ENCODE results near the gene XAB2. TPM values are rescaled to one million over a fixed set of nuclear protein-coding genes. Genes with fewer than 3 reads are reported as not detected.

The XAB2 gene
- total and polyA plus RNA-seq, 5 experiments from 2014 or later, result 6.6 to 71.0 (median 17.6) TPM

DNA sequence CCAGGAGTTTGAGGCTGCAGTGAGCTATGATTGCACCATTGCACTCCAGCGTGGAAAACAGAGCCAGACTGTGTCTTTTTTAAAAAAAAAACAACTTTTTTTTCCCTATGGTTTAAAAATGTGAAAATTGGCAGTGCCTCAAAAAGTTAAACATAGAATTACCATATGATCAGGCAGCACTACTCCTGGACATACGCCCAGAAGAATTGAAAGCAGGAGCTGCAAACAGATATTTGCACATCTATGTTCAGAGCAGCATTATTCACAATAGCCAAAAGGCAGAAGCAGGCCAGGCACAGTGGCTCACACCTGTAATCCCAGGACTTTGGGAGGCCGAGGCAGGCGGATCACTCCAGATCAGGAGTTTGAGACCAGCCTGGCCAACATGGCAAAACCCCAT is 35.7 kb upstream of the XAB2 start:
- peaks cover 4 to 16% (median 10%) of the 10 kb centered on the region in 4 donors for H3K4me1 Mint-ChIP-seq
- no peak overlapping the region for H3K27ac Mint-ChIP-seq
- POLR2A ChIA-PET, result interaction anchor here (0.6 kb wide), 1 partner anchor 280 kb away, joined by 3 read pairs; no protein-coding TSS in a partner anchor
- H3K9me3 Mint-ChIP-seq, result no peaks in the 10 kb centered on the region
- peaks cover 4 to 24% (median 10%) of the 10 kb centered on the region in 5 donors for H3K27me3 Mint-ChIP-seq
- no peaks in the 10 kb centered on the region for H3K36me3 Mint-ChIP-seq
- DNase-seq (no peak), ATAC-seq (no peak)
- H3K4me3 Mint-ChIP-seq, result no peak overlapping the region

DNA sequence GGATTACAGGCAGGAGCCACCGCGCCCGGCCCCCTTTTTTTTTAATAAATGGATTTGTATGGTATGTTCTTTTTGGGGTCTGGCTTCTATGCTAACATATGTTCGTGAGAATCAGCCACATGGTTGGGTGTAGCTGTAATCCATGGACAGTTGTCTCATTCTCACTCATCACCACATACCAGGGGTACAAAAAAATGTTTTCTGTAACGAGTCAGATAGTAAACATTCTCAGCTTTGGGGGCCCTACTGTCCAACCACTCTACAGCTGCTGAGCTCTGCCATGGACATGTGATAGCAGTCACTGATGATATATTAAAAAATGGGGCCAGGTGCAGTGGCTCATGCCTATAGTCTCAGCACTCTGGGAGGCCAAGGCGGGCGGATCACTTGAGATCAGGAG is 34.4 kb upstream of the XAB2 start:
- H3K36me3 Mint-ChIP-seq, result no peaks in the 10 kb centered on the region
- DNase-seq (no peak), ATAC-seq (no peak)
- H3K27ac Mint-ChIP-seq, result no peak overlapping the region
- H3K27me3 Mint-ChIP-seq, result peaks cover 0 to 10% (median 4%) of the 10 kb centered on the region in 5 donors
- H3K9me3 Mint-ChIP-seq, result no peaks in the 10 kb centered on the region
- no peak overlapping the region for H3K4me3 Mint-ChIP-seq
- POLR2A ChIA-PET, result interaction anchor here (0.6 kb wide), 1 partner anchor 10 kb away, joined by 3 read pairs; no protein-coding TSS in a partner anchor
- H3K4me1 Mint-ChIP-seq, result peaks cover 0 to 7% (median 4%) of the 10 kb centered on the region in 4 donors

DNA sequence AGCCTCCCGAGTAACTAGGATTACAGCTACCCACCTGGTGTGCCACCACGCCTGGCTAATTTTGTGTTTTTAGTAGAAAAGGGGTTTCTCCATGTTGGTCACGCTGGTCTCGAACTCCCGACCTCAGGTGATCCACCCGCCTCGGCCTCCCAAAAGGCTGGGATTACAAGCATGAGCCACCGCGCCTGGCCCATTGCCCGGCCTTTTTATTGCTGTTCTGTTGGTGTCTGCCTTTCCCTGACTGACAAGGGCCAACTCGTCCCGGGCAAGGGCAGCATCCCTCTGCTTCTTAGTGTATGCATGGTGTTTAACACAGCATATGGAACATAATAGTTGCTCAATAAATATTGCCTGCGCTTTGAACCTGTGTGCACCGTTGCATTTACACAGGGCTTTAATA is 33.3 kb upstream of the XAB2 start:
- no peak for DNase-seq
- no peak for ATAC-seq
- Mint-ChIP-seq H3K9me3 (no peaks in the 10 kb centered on the region), H3K27ac (no peak overlapping the region), H3K4me3 (no peak overlapping the region), H3K4me1 (peaks cover 2 to 13% (median 10%) of the 10 kb centered on the region in 4 donors), H3K27me3 (peaks cover 0 to 9% (median 0%) of the 10 kb centered on the region in 5 donors), H3K36me3 (no peaks in the 10 kb centered on the region)
- POLR2A ChIA-PET, result no interaction called here

DNA sequence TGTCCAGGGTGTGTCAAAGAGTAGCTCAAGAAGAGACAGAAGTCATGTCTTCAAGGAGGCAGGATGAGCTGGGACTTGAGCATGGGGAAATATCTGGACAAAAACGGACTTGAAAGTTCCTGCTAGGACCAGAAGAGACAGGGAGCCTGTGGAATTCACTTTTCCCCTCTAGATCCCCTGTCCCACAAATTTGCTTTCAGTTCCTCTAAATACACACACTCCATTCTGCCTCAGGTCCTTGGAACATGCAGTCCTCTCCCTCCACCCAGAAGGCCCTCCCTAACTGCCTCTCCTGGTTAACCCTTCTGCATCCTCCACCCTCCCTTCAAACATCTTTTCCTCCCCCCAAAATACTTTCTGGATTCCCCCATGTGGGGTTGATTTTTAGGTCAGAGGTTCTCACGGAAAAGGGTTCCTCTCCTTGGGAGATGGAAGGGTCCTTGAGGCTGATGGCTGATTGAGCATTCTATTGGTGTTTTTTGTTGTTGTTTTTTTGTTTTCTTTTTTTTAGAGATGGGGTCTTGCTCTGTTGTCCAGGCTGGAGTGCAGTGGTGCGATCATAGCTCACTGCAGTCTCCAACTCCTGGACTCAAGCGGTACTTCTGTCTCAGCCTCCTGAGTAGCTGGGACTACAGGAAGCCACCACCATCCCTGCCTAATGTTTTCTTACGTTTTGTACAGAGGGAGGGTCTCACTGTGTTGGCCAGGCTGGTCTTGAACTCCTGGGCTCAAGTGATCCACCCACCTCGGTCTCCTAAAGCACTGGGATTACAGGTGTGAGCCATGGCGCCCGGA is 32.6 kb upstream of the XAB2 start:
- Mint-ChIP-seq H3K27ac (no peak overlapping the region), H3K36me3 (no peaks in the 10 kb centered on the region), H3K27me3 (peaks cover 0 to 6% (median 0%) of the 10 kb centered on the region in 5 donors), H3K4me3 (no peak overlapping the region), H3K9me3 (no peaks in the 10 kb centered on the region), H3K4me1 (peaks cover 2 to 20% (median 16%) of the 10 kb centered on the region in 4 donors)
- ATAC-seq, result no peak
- POLR2A ChIA-PET, result no interaction called here
- no peak for DNase-seq

DNA sequence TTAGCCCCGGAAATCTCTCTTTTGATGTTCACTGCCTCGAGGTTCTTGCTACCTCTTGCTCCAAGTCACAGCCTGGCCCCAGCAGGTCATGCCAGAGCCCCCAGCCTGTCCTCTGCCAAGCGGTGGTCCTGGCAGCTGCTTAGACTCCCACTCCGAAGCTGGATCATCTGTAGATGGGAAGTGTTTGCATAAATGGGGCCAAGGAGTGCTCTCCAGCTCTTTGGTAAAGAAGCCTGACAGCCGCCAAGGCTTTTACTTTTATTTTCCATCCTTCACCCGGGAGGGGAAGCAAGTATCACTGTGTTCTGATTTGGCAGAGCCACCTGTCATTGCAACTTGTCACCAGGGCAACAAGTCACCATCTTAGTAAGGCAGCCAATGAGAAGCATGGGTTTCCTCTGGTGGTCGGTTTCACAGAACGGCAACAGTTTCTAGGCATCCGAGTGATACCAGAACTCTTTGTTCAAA is 28.9 kb upstream of the XAB2 start:
- POLR2A ChIA-PET, result interaction anchor here (1.3 kb wide), 1 partner anchor 11 kb away, joined by 5 read pairs; the partner anchor contains the start of gene RETN
- H3K27me3 Mint-ChIP-seq, result no peaks in the 10 kb centered on the region
- H3K4me1 Mint-ChIP-seq, result peaks cover 2 to 26% (median 18%) of the 10 kb centered on the region in 4 donors
- no peaks in the 10 kb centered on the region for H3K9me3 Mint-ChIP-seq
- no peaks in the 10 kb centered on the region for H3K36me3 Mint-ChIP-seq
- ATAC-seq (peak; percentile 92 to 97), DNase-seq (peak in 8 of 10 donors; percentile 28 to 68 (median 42))
- peak overlapping the region; percentile 52 to 83 (median 73) for H3K4me3 Mint-ChIP-seq
- peak overlapping the region in 8 of 10 donors; percentile 11 to 91 (median 78) for H3K27ac Mint-ChIP-seq

DNA sequence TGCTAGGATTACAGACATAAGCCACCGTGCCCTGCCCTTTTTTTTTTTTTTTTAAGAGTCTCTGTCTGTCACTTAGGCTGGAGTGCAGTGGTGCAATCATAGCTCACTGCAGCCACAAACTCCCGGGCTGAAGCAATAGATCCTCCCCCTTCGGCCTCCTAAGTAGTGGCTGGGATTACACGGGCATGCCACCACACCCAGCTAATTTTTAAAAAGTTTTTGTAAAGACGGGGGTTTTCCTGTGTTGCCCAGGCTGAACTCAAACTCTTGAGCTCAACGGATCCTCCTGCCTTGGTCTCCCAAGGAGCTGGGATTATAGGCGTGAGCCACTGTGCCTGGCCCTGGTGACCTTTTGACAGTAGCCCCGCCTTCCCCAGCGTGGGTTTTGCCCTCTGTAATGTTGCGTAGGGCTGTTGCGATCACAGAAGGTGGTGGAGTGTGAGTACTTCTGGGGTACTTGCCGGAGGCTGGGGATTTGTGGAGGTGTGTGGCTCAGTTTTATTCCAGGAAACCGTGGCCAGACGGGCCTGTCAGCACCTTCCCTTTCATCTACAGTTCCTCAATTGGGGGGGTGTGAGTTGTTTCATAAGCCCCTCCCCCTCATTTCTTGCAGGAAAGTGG is 27.9 kb upstream of the XAB2 start:
- ATAC-seq, result peak; percentile 15 to 65
- POLR2A ChIA-PET, result interaction anchor here (0.6 to 1.5 kb wide), 8 partner anchors 9 to 360 kb away, joined by 3 to 5 read pairs (median 3); no protein-coding TSS in a partner anchor

DNA sequence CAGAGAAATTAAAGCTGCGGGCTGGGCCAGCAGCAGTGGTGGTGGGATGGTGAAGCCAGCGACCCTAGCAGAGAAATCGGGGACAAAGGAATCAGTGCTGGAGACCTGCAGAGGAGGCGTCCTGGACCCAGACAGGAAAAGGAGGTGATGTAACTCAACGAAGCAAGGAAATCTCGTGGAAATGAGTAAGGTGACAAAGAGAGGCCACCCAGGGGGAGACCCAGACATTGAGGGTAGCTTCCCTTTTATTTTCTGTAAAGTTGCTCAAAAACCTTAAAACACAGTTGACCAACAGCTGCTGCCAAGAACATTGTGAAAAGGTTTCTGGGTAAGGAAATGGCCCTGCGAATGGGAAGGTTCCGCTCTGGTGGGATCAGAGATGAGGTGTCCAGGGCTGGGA is 26.2 kb upstream of the XAB2 start:
- DNase-seq, result no peak
- POLR2A ChIA-PET, result interaction anchor here (1.2 to 1.5 kb wide), 3 partner anchors 10 to 30 kb away, joined by 3 read pairs; no protein-coding TSS in a partner anchor
- peaks cover 0 to 2% (median 0%) of the 10 kb centered on the region in 5 donors for H3K27me3 Mint-ChIP-seq
- peak overlapping the region in 1 of 10 donors; percentile 73 for H3K27ac Mint-ChIP-seq
- peaks cover 9 to 38% (median 29%) of the 10 kb centered on the region in 4 donors for H3K4me1 Mint-ChIP-seq
- no peak overlapping the region for H3K4me3 Mint-ChIP-seq
- no peaks in the 10 kb centered on the region for H3K9me3 Mint-ChIP-seq
- H3K36me3 Mint-ChIP-seq, result no peaks in the 10 kb centered on the region
- no peak for ATAC-seq

More for the DNA sequence above, 27.9 kb upstream of the XAB2 start:
- Mint-ChIP-seq H3K9me3 (no peaks in the 10 kb centered on the region), H3K4me3 (peak overlapping the region in 5 of 10 donors; percentile 11 to 83 (median 36)), H3K4me1 (peaks cover 6 to 34% (median 25%) of the 10 kb centered on the region in 4 donors), H3K27me3 (no peaks in the 10 kb centered on the region), H3K27ac (peak overlapping the region in 3 of 10 donors; percentile 47 to 80 (median 65)), H3K36me3 (no peaks in the 10 kb centered on the region)
- DNase-seq, result no peak

DNA sequence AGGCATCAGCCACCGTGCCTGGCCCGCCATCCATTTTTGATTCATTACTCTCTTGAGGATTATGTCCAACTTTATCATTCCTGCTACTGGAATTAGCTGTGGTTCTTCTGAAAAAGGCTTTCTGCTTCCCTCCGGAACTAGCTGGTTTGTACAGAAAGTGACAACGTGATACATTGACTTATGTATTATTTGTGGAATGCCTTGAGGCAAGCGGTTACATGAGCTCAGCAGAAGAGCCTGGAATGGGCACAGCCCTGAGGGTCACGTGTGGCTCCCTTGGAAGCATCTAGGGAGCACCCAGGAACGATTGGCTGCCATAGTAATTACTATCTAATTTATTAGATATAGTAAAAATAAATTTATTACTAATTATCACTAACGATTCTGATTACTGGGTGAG is 25.1 kb upstream of the XAB2 start:
- no peak overlapping the region for H3K27ac Mint-ChIP-seq
- H3K4me1 Mint-ChIP-seq, result peaks cover 9 to 38% (median 29%) of the 10 kb centered on the region in 4 donors
- no peaks in the 10 kb centered on the region for H3K9me3 Mint-ChIP-seq
- peaks cover 0 to 2% (median 0%) of the 10 kb centered on the region in 5 donors for H3K27me3 Mint-ChIP-seq
- H3K36me3 Mint-ChIP-seq, result no peaks in the 10 kb centered on the region
- no peak for DNase-seq
- peak overlapping the region in 1 of 10 donors; percentile 10 for H3K4me3 Mint-ChIP-seq
- POLR2A ChIA-PET, result interaction anchor here (0.6 to 1.1 kb wide), 2 partner anchors 27 to 145 kb away, joined by 3 read pairs; no protein-coding TSS in a partner anchor
- ATAC-seq, result no peak

DNA sequence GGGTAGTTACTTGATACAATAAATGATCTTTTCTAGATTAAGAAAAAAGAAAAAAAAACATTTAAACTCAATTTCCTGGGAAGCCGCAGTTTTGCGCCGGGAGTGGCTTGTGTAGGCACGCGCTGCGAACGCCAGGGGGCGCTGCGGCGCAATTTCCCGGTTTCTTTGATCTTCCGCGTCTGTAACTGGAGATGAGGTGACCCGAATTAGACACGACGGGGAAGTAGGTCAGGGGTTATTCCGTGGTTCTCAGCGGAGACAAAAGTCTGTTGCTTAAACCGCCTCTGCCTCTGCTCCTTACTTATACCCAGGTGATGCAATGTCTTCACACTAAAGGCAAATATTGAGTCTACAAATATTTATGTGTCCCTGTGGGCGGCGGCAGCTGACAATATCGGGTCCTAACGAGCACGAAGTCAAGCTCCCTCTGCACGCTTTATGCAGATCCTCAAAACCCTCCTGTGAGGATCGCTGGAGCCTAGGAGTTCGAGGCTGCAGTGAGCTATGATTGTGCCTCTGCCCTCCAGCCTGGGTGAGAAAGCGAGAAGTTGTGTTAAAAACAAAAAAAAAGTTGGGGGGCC is 22.8 kb upstream of the XAB2 start:
- DNase-seq (peak; percentile 77 to 91 (median 87)), ATAC-seq (peak; percentile 93 to 94)
- Mint-ChIP-seq H3K27ac (peak overlapping the region; percentile 20 to 86 (median 77)), H3K4me3 (peak overlapping the region; percentile 70 to 84 (median 79)), H3K36me3 (peaks cover 0 to 3% (median 0%) of the 10 kb centered on the region in 3 donors), H3K27me3 (peaks cover 0 to 2% (median 0%) of the 10 kb centered on the region in 5 donors), H3K9me3 (no peaks in the 10 kb centered on the region), H3K4me1 (peaks cover 7 to 21% (median 14%) of the 10 kb centered on the region in 4 donors)
- POLR2A ChIA-PET, result interaction anchor here (0.7 to 2.6 kb wide), 4 partner anchors 23 to 1065 kb away, joined by 3 to 11 read pairs (median 4); partner anchors contain the start of genes PET100, TRAPPC5 and XAB2

DNA sequence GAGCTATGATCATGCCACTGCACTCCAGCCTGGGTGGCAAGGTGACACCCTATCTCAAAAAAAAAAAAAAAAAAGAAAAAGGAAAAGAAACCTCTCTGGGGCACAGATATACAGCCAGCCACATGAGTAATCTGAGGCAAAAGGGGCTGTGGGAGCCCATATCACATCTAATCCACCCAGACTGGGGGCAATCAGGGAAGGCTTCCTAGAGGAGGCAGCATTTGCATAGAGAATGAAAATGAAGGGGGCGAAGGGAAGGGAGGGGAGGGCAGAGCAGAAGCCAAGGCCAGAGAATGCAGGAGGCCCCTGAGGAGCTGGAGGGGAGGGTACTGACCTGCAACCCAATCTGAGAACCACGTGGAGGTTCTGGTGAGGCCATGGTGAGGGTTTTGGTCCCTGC is 20.8 kb upstream of the XAB2 start:
- Mint-ChIP-seq H3K9me3 (no peaks in the 10 kb centered on the region), H3K36me3 (peaks cover 0 to 11% (median 0%) of the 10 kb centered on the region in 3 donors), H3K4me1 (peaks cover 9 to 14% (median 11%) of the 10 kb centered on the region in 4 donors), H3K27me3 (peaks cover 0 to 2% (median 0%) of the 10 kb centered on the region in 5 donors), H3K4me3 (peak overlapping the region in 1 of 10 donors; percentile 38), H3K27ac (no peak overlapping the region)
- ATAC-seq (no peak), DNase-seq (no peak)
- POLR2A ChIA-PET, result interaction anchor here (2.6 kb wide), 1 partner anchor 31 kb away, joined by 11 read pairs; the partner anchor contains the start of gene TRAPPC5

DNA sequence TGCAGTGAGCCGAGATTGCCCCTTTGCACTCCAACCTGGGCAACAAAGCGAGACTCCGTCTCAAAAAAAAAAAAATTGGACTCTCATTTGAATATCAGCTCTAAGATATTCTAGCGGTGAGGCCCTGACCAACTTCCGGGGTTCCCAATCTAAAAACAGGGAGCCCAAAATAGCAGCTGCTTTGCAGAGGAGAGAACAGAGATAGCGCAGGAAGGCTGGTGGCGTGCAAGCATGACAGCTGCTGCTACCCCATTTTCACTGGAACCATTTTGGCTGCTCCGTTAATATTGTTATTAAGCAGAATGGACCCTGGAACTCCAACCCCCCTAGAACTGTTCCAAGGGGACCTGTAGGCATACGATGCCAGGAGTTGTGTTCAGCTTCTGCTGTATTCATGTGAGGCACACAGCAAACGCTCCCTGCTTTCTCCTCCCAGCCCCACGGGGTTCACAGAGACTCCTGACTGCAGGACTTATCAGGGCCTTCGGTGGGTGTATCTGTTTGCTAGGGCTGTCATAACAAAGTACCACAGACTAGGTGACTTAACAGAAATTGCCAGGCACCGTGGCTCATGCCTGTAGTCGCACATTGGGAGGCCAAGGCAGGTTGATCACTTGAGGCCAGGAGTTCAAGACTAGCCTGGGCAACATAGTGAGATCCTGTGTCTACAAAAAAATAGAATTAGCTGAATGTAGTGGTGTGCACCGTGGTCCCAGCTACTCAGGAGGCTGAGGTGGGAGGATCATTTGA is 19.1 kb upstream of the XAB2 start:
- POLR2A ChIA-PET, result interaction anchor here (0.7 to 3.2 kb wide), 3 partner anchors 10 to 25 kb away, joined by 3 to 16 read pairs (median 4); partner anchors contain the start of genes PET100, STXBP2 and XAB2
- Mint-ChIP-seq H3K27ac (peak overlapping the region in 1 of 10 donors; percentile 3), H3K4me3 (no peak overlapping the region), H3K9me3 (no peaks in the 10 kb centered on the region), H3K36me3 (peaks cover 0 to 19% (median 0%) of the 10 kb centered on the region in 3 donors), H3K27me3 (peaks cover 0 to 2% (median 0%) of the 10 kb centered on the region in 5 donors), H3K4me1 (peaks cover 9 to 14% (median 11%) of the 10 kb centered on the region in 4 donors)
- ATAC-seq (no peak), DNase-seq (no peak)

Measured in naive thymus-derived CD8-positive, alpha-beta T cell (primary cell).